Subcutaneous adipose tissue (tissue), 4 donors: ENCODE measurements around the gene NMRK1. TPM values are rescaled to one million over a fixed set of nuclear protein-coding genes. Genes with fewer than 3 reads are reported as not detected.

Source experiments
- total RNA-seq, 4 donors: library from RNA; depleted of rRNA; stranded (reverse); fragments of >200 nt; gene quantifications; one replicate each; pipeline ENCODE4 v1.1.0, GENCODE V29; 2016
- TF ChIP-seq, protein P1 (sequence below): fragments of 450-650 bp; IDR thresholded peaks from one replicate; pipeline ENCODE4 v1.5.1; 2016; ENCODE audit warnings: low read depth, mild to moderate bottlenecking, control low read depth, antibody characterized with exemption, moderate library complexity

NMRK1 gene
- total RNA-seq, 4 donors from 2014 or later = 23.6 to 44.1 (median 29.3) TPM

- TF ChIP-seq, protein P1, sequence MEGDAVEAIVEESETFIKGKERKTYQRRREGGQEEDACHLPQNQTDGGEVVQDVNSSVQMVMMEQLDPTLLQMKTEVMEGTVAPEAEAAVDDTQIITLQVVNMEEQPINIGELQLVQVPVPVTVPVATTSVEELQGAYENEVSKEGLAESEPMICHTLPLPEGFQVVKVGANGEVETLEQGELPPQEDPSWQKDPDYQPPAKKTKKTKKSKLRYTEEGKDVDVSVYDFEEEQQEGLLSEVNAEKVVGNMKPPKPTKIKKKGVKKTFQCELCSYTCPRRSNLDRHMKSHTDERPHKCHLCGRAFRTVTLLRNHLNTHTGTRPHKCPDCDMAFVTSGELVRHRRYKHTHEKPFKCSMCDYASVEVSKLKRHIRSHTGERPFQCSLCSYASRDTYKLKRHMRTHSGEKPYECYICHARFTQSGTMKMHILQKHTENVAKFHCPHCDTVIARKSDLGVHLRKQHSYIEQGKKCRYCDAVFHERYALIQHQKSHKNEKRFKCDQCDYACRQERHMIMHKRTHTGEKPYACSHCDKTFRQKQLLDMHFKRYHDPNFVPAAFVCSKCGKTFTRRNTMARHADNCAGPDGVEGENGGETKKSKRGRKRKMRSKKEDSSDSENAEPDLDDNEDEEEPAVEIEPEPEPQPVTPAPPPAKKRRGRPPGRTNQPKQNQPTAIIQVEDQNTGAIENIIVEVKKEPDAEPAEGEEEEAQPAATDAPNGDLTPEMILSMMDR = no peak
These were observed 16.3 kb downstream of the NMRK1 start for GRCh38 chr9:75071530-75072122.

- TF ChIP-seq, protein P1 = no peak
These were observed 18.8 kb downstream of the NMRK1 start for GRCh38 chr9:75069171-75069570.

GRCh38 chr9:75067894-75068293 is 20.1 kb downstream of the NMRK1 start:
- TF ChIP-seq, protein P1 = no peak

DNA sequence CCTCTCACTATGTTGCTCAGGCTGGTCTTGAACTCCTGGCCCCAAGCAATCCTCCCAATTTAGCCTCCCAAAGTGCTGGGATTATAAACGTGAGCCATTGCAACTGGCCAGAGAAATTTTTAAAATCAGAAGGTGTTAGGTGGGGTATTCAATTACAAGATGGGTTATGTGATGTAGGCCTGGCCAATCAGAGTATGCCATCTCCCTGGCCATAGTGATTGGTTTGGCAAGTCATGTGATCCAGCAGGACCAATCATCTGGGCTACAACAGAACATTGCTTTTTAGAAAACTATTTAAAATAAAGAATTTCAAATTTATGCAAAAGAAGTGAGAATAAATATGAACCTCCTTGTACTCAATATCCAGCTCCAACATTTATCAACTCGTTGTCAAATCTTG is 22.4 kb downstream of the NMRK1 start:
- TF ChIP-seq, protein P1 = no peak

DNA sequence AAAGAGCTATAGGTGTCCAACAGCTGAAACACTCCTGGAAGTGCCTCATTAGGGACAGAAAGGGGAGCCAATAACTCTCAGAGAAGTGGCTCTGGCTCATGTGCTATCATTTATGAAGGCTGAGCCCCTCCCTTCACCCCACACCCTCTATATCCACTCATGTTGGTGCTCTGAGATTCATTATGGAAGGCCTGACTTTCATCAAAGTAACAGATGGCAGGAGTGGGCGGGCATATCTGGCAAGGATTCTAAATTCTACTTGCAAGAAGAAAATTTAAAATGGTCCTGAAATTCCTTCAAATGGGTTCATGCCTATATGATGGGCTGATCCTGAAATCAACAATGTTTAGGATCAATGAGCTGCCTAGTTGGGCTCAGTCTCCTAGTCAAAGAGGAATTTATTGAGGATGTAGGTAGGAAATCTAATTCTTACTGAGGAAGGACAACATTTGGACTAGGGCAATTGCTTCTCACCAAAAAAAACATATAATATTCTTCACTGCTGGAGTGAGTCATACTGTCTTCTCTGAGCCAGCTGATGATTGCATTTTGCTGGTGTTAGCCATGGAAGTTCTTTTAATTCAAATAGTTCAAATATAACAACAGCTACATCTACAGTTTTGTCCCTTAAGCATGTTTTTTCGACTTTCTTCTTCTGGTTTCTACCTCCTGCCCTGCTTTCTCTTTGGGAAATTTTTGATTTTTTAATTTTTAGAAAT is 23.5 kb downstream of the NMRK1 start:
- TF ChIP-seq, protein P1 = no peak

DNA sequence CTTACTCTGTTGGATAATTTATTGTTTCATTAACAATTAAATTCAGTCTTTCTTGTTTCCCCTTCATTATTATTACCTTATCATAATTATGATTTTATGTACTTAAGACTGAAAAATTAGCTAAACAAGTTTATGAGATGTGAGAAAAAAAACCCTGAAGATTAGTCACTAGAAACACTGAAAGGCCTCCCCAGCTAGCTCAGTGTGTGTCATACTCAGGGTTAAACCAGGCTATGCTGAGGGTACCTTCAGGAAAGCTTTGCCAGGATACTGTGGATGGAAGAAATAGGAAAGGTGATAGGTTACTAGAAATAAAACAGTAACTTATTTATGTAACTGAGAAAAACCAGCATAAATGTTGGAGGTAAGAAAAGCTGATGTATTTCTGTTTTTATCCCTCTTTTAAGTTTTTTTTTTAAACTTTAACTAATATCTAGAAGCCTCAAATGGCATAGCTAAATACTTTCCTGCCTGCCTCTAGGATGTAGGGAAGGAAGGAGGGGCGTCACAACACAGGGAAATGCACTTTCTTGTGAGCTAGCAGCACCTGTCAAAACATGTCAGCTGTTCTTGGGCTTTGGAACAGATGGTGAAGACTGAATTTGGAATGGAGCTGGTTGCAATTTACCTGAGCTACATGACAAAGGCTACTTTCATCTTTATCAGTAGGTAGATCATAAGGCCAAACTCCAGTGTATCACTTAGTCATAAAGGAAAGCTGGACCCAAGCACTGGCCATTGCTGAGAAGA is 24.2 kb downstream of the NMRK1 start:
- TF ChIP-seq, protein P1 = no peak

DNA sequence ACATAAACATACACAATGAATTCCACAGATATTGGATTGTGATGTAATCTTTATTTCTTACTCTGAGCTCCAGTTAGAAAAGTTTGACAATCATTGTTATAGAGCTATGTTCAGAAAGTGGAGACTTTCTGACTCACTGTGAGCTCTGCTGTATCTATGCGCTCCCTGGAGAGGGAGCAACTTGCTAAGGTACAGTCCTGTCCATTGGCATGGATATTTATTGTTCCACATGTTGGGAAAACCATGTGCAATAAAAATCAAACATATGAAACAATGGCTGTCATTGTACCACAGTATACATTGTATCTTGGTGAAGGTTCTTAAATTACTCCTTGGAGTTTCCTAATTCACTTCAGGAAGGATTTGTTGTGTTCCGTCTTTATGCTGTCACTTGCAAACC is 26.8 kb downstream of the NMRK1 start:
- TF ChIP-seq, protein P1 = no peak
